Measurements from ENCODE around the gene CCDC112. TPM values are rescaled to one million over a fixed set of nuclear protein-coding genes. Genes with fewer than 3 reads are reported as not detected.

The CCDC112 gene
- total and polyA plus RNA-seq, 2 of the 13 experiments (the other 11 are each of a cell fraction or from before 2014, with no cell fraction given): 1.1 to 2.8 TPM

DNA sequence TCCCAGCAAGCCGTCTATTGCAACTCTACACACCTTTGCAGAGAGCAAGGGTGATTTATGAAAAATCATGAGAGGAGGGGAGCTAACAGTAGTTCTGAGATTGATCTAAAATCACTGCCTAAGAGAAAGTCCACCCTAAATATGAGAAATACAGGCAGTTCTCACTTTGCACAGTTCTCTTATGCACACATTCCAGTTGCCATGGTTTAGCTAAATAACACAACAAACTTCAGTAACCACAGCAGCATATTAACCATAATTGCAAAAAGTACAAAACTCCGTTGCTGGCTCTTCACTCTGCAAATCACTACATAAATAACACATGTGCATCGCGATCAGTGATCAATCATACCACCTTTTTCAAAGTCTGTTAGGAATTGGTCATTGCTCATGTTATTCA is 64.9 kb downstream of the CCDC112 start:
- intact Hi-C loops (cut with micrococcal nuclease; ENCODE audit: unreplicated experiment) (no loop called here), in situ Hi-C loops (cut with HindIII; ENCODE audit: extremely low pct_ligation_motif_present, low pct_unique_long_range_greater_than_20kb) (no loop called here)
- TF ChIP-seq SP140L (CRISPR knock-in tag; IDR thresholded peaks at IDR 0.05; ENCODE audit: borderline replicate concordance) (no peak), GMEB2 (CRISPR knock-in tag; IDR thresholded peaks at IDR 0.05; ENCODE audit: low read depth) (no peak), NCOA2 (CRISPR knock-in tag; IDR thresholded peaks at IDR 0.05) (no peak), ZNF343 (CRISPR knock-in tag; IDR thresholded peaks at IDR 0.05) (no peak), ZNF101 (CRISPR knock-in tag; IDR thresholded peaks at IDR 0.05; ENCODE audit: borderline replicate concordance, low read depth) (no peak), ZZZ3 (CRISPR knock-in tag; IDR thresholded peaks at IDR 0.05; ENCODE audit: borderline replicate concordance) (no peak), SNAI1 (CRISPR knock-in tag; IDR thresholded peaks at IDR 0.05; ENCODE audit: borderline replicate concordance) (no peak), SP4 (CRISPR knock-in tag; IDR thresholded peaks at IDR 0.05) (no peak), FOXK2 (IDR thresholded peaks at IDR 0.05) (no peak), ZNF326 (CRISPR knock-in tag; IDR thresholded peaks at IDR 0.05; ENCODE audit: borderline replicate concordance) (no peak)
- TF ChIP-seq, protein P1, sequence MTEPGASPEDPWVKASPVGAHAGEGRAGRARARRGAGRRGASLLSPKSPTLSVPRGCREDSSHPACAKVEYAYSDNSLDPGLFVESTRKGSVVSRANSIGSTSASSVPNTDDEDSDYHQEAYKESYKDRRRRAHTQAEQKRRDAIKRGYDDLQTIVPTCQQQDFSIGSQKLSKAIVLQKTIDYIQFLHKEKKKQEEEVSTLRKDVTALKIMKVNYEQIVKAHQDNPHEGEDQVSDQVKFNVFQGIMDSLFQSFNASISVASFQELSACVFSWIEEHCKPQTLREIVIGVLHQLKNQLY (CRISPR knock-in tag; IDR thresholded peaks at IDR 0.05): no peak
- TF ChIP-seq, protein P2, sequence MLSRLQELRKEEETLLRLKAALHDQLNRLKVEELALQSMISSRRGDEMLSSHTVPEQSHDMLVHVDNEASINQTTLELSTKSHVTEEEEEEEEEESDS (CRISPR knock-in tag; IDR thresholded peaks at IDR 0.05; ENCODE audit: borderline replicate concordance): no peak
- TF ChIP-seq, protein P3, sequence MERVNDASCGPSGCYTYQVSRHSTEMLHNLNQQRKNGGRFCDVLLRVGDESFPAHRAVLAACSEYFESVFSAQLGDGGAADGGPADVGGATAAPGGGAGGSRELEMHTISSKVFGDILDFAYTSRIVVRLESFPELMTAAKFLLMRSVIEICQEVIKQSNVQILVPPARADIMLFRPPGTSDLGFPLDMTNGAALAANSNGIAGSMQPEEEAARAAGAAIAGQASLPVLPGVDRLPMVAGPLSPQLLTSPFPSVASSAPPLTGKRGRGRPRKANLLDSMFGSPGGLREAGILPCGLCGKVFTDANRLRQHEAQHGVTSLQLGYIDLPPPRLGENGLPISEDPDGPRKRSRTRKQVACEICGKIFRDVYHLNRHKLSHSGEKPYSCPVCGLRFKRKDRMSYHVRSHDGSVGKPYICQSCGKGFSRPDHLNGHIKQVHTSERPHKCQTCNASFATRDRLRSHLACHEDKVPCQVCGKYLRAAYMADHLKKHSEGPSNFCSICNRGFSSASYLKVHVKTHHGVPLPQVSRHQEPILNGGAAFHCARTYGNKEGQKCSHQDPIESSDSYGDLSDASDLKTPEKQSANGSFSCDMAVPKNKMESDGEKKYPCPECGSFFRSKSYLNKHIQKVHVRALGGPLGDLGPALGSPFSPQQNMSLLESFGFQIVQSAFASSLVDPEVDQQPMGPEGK (CRISPR knock-in tag; IDR thresholded peaks at IDR 0.05): no peak
- TF ChIP-seq, protein P4, sequence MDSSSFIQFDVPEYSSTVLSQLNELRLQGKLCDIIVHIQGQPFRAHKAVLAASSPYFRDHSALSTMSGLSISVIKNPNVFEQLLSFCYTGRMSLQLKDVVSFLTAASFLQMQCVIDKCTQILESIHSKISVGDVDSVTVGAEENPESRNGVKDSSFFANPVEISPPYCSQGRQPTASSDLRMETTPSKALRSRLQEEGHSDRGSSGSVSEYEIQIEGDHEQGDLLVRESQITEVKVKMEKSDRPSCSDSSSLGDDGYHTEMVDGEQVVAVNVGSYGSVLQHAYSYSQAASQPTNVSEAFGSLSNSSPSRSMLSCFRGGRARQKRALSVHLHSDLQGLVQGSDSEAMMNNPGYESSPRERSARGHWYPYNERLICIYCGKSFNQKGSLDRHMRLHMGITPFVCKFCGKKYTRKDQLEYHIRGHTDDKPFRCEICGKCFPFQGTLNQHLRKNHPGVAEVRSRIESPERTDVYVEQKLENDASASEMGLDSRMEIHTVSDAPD (CRISPR knock-in tag; IDR thresholded peaks at IDR 0.05): no peak
- TF ChIP-seq, protein P5, sequence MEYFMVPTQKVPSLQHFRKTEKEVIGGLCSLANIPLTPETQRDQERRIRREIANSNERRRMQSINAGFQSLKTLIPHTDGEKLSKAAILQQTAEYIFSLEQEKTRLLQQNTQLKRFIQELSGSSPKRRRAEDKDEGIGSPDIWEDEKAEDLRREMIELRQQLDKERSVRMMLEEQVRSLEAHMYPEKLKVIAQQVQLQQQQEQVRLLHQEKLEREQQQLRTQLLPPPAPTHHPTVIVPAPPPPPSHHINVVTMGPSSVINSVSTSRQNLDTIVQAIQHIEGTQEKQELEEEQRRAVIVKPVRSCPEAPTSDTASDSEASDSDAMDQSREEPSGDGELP (IDR thresholded peaks at IDR 0.05; ENCODE audit: borderline replicate concordance, low read depth): no peak
- CTCF ChIA-PET (ENCODE audit: low intra/inter-chr PET ratio, low total read pairs): no interaction called here
- Histone ChIP-seq H3K4me1 (ENCODE audit: insufficient read depth, low read length) (no peaks in the 10 kb centered on the region), H2AFZ (ENCODE audit: low read length) (no peak overlapping the region), H3K4me3 (replicated peaks in 1 of 3; ENCODE audit: insufficient read depth in 1 of 3, low read depth in 2 of 3, low read length in 3 of 3) (no peak overlapping the region), H3K9me3 (ENCODE audit: low read length) (no peaks in the 10 kb centered on the region), H3K27ac (ENCODE audit: extremely low read length, insufficient read depth, low read length) (no peak overlapping the region), H3K36me3 (replicated peaks in 1 of 2; ENCODE audit: control insufficient read depth in 1 of 2, insufficient read depth in 2 of 2, low read length in 2 of 2) (peaks cover 8 to 63% of the 10 kb centered on the region in 2 experiments), H3K4me2 (ENCODE audit: low read depth, low read length) (no peak overlapping the region), H3K79me2 (ENCODE audit: insufficient read depth, low read length) (no peaks in the 10 kb centered on the region), H3K27me3 (ENCODE audit: control insufficient read depth in 1 of 2, insufficient read depth in 2 of 2, low read length in 2 of 2) (no peaks in the 10 kb centered on the region), H3K9ac (ENCODE audit: insufficient read depth, low read depth, low read length) (no peak overlapping the region), H4K20me1 (ENCODE audit: insufficient read depth, low read length) (no peaks in the 10 kb centered on the region; the same call in 1 of the 2 replicates)
- DNase-seq (ENCODE audit: low spot score) (no peak), ATAC-seq (no peak), FAIRE-seq (no peak)
- BruUV-seq (replicated peaks): no TSS peak
- WGBS (ENCODE audit: low lambda C conversion rate): 99% methylated on average over 4 of the region's 4 CpGs
- POLR2A ChIA-PET: no interaction called here
